GM19025 (cell line): ENCODE results near the gene HDAC8.

Source experiments
- ATAC-seq: cut with Tn5 transposase; IDR thresholded peaks from one replicate; pipeline ENCODE4 v1.9.1; 2021; ENCODE audit warnings: mild to moderate bottlenecking, low read depth, moderate library complexity; ENCODE audit not compliant: unreplicated experiment

The HDAC8 gene

DNA sequence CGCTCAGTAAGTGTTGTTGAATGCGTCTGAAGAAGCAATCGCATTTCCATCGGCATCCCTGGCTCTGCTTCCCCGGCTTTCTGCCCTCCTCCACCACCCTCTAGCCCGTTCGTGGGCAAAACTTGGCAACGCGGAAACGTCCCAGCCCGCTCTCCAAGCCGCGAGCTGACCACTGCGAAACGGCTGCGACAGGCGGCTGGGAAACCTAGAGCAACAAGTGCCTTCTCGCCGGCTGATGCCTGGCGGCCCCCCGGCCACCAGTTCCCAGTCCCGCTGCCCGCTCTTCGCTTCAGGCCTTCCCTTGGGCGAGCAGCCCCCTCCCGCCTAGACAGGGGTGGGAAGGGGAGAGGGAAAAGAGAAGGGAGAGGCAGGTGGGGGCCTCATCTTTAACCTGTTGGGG lies 267.8 kb downstream of the HDAC8 start:
- no peak for ATAC-seq

DNA sequence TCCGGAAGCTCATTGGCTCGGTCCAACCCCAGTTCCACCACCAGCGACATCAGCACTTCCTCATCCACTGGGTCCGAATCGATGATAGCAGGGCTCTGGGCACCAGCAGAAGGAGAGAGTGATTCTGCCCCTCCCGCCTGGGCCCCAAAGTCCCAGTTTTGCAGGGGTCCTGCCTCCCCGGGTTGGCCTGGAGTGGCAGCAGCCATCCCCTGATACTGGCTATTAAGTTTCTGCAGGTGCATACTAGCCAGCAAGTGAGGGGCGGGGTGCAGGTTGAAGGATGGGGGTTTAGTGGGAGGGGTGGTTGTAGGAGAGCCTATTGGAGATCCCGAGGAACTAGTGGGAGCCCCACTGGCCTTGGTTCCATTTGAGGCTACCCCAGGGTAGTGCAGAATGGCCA lies 270.9 kb downstream of the HDAC8 start:
- no peak for ATAC-seq

DNA sequence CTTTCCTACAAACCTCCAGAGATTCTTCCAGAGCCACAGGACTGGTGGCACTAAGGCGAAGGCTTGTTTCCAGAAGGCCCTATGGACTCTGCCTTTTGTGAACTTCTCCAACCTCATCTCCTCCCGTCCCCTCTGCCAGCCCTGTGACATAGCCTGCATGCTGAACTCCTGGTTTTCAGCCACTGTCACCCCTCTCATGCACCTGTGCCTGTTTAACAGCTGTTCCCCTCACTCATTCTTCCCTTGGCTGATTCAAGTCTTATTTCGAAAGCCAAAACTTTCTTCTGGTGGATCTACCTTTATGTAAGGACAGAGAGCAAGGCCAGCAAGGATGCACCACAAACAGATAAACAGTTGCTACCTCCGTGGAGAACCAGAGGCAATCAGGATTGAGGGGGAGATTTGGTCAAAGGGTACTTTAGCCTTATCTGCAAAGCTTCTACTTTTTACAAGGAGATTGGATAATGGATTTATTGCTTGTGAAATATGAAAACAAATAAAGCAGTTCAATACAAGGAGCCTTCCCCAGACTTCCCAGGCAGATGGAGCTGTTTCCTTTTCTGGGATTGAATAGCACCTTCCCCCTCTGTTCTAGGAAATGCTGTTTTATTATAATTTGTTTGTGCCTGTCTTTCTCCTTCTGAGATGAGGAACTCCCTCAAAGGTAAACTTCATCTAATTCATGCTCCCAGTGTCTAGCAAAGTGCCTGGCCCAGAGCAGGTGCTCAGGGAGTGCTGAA lies 272.6 kb downstream of the HDAC8 start:
- ATAC-seq: no peak

DNA sequence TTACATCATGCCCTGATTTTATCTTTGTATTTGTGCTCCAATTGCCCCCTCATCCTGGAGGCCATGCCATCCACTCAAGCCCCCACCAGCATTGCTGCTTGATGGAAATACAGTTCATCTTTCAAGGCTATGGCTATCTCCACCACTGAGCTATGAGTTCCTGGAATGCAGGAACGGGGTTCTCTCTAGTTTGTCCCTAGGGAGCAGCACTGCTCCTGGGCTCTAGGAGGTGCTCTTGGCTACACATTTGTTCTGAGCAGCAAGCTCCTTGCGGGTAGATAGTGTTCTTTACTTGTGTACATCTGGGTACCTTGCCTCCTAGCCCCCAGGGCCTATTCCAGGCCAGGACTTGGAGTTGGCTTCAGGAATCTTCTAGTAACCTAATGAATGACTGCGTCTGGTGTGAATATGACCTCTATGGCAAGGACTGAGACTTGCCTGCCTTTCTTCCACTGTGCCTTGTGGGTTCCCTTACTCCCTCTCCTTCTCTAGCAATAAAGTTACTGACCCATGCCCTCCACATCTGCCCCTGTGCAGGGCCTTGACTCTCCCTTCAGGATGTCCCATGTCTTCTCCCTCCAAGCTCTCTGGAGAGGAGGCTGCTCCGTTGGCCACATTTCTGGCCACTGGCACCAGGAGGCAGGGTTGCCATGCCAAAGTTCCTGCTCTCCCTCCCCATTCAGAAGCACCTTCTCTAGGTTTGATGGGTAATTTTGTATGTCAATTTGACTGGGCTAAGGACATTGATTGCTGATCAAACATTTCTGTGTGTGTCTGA lies 274.5 kb downstream of the HDAC8 start:
- ATAC-seq: no peak

DNA sequence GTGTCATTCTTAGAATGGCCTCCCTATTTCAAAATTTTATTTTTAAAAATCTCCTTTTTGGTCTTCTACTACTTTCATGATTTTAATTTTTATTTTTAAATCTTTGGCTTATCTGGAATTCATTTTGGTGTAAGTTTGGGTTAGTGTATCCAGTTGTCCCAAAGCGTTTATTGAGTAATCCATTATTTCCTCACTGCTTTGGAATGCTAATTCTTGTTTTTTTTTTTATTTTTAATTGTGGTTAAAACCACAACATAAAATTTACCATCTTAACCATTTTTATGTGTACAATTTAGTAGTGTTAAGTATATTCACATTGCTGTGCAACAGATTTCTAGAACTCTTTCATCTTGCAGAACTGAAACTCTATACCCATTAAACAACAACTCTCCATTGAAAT lies 275.7 kb downstream of the HDAC8 start:
- ATAC-seq: no peak

DNA sequence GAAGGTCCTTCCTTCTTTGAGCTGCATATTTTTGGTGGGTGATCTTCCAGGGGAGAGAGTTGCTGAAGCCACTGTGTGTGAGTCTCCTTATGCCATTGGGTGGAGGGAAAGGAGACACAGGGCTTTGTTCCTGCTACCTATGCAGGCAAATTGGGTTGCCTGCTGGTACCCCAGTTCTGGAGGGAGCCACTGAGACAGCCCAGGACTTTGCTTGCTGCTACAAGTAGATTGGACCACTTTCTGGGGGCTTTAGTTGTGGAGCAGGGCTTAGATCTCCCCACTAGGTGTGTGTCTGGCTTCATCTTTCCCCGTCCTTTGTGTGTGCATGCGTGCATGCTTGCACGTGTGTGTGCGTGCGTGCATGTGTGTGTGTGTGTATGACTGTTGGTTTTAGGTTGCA lies 276.9 kb downstream of the HDAC8 start:
- no peak for ATAC-seq

DNA sequence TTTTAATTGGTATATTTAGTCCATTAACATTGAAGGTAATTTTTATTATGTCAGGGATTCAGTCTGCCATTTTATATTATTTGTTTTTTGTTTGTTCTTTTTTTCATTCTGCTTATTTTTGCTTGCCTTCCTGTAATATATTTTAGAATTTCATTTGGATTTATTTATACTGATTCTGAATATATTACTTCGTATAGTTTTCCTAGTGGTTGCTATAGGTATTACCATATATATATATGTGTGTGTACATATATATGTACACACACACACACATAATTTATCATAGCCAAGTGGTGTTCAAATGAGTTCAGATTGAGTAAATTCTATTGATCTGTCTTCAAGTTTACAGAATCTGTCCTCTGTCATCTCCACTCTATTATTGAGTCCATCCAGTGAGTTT lies 278.1 kb downstream of the HDAC8 start:
- no peak for ATAC-seq

DNA sequence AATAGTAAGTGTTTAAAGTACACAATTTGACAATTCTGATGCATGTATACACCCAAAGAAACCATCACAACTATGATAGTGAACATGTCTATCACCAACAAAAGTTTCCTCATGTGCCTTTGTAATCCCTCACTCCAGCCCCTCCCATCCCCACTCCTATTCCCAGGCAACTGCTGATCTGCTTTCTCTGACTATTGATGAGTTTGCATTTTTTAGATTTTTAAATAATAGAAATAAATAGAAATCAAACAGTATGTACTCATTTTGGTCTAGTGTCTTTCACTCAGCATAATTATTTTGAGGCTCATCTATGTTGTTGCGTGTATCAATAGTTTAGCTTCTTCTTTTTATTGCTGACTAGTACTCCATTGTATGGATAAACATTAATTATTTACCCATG lies 290.3 kb downstream of the HDAC8 start:
- no peak for ATAC-seq

DNA sequence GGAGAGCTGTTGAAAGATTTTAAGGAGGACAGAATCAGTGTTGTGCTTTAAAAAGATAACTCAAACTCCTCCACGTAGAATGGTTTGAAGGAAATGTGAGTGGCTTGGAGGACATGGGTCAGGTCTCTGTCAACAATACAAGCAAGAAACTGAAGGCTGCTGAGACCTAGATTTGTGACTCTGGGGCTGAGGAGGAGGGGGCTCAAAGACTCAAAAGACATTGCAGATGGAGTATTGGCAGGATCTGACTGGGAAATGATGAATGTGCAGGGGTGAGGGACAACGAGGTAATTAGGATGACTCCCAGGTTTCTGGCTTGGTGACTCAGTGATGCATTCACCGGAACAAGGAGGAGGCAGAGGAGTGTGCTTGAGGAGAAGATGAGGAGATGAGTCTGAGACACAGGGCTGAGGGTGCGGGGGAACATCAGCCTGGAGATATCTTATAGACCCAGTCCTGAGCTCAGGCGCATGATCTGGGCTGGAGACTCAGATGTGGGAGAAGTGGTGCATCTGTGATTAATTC lies 292.3 kb downstream of the HDAC8 start:
- no peak for ATAC-seq
